ENCODE data around the gene GLG1.
A peak's percentile ranks its signal among the peaks of the same experiment; 100 is the strongest.

Gene GLG1

DNA sequence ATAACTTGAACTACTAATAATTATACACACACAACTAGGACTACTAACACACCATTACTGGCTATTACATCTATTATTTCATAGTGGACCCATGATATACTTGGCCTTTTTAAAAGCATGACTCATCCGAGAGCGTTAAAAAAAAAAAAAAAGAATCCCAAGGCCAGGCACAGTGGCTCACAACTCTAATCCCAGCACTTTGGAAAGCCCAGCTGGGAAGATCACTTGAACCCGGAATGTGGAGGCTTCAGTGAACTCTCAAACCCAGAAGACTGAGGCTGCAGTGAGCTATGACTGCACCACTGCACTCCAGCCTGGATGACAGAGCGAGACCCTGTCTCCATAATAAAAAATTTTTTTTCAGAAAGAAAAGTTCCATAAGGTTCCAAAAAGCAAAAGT lies 3.1 kb downstream of the GLG1 start:
- TF ChIP-seq POLR2AphosphoS5 (IDR thresholded peaks at IDR 0.05; ENCODE audit: low read depth, low read length) (no peak), POU2F2 (IDR thresholded peaks at IDR 0.05; ENCODE audit: low read depth, low read length) (no peak), PAX5 (IDR thresholded peaks at IDR 0.05; ENCODE audit: insufficient read depth, low read length, severe bottlenecking) (no peak), SPI1 (IDR thresholded peaks at IDR 0.05; ENCODE audit: low read depth, low read length) (no peak), POLR2A (IDR thresholded peaks at IDR 0.05; ENCODE audit: low read depth, low read length) (no peak), TAF1 (IDR thresholded peaks at IDR 0.05; ENCODE audit: low read depth, low read length) (no peak)
- FAIRE-seq = no peak
- no peak for DNase-seq (ENCODE audit: insufficient read length, low spot score)

- FAIRE-seq = peak; percentile 58
- peak; percentile 31 for DNase-seq (ENCODE audit: insufficient read length, low spot score)
- peak; percentile 54 for TF ChIP-seq SPI1 (IDR thresholded peaks at IDR 0.05; ENCODE audit: low read depth, low read length)
- no peak for TF ChIP-seq TAF1 (IDR thresholded peaks at IDR 0.05; ENCODE audit: low read depth, low read length)
- no peak for TF ChIP-seq PAX5 (IDR thresholded peaks at IDR 0.05; ENCODE audit: insufficient read depth, low read length, severe bottlenecking)
- TF ChIP-seq POLR2A (IDR thresholded peaks at IDR 0.05; ENCODE audit: low read depth, low read length) = no peak
- no peak for TF ChIP-seq POU2F2 (IDR thresholded peaks at IDR 0.05; ENCODE audit: low read depth, low read length)
- TF ChIP-seq POLR2AphosphoS5 (IDR thresholded peaks at IDR 0.05; ENCODE audit: low read depth, low read length) = no peak
Observed at GRCh38 chr16:74601126-74601871, 5.6 kb downstream of the GLG1 start.

- DNase-seq (ENCODE audit: insufficient read length, low spot score) (no peak), FAIRE-seq (no peak)
- no peak for TF ChIP-seq PAX5 (IDR thresholded peaks at IDR 0.05; ENCODE audit: insufficient read depth, low read length, severe bottlenecking)
- TF ChIP-seq POU2F2 (IDR thresholded peaks at IDR 0.05; ENCODE audit: low read depth, low read length) = no peak
- no peak for TF ChIP-seq TAF1 (IDR thresholded peaks at IDR 0.05; ENCODE audit: low read depth, low read length)
- TF ChIP-seq SPI1 (IDR thresholded peaks at IDR 0.05; ENCODE audit: low read depth, low read length) = no peak
- no peak for TF ChIP-seq POLR2AphosphoS5 (IDR thresholded peaks at IDR 0.05; ENCODE audit: low read depth, low read length)
- no peak for TF ChIP-seq POLR2A (IDR thresholded peaks at IDR 0.05; ENCODE audit: low read depth, low read length)
Observed at GRCh38 chr16:74596586-74596985, 10.3 kb downstream of the GLG1 start.

DNA sequence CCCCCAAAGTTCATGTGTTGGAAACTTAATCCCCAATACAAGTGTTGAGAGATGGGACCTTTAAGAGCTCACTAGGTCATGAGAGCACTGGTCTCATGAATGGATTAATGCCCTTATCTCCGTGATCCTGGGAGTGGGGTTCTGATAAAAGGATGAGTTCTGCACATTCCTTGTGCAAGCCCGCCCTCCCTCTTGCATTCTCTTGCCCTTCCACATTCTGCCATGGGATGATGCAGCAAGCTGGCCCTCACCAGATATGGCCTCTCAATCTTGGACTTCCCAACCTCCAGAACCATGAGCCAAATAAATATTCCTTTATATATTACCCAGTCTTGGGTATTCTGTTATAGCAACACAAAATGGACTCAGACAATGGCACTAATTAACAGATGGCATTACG lies 14.1 kb downstream of the GLG1 start:
- no peak for FAIRE-seq
- no peak for DNase-seq (ENCODE audit: insufficient read length, low spot score)
- TF ChIP-seq POU2F2 (IDR thresholded peaks at IDR 0.05; ENCODE audit: low read depth, low read length) (no peak), SPI1 (IDR thresholded peaks at IDR 0.05; ENCODE audit: low read depth, low read length) (no peak), TAF1 (IDR thresholded peaks at IDR 0.05; ENCODE audit: low read depth, low read length) (no peak), PAX5 (IDR thresholded peaks at IDR 0.05; ENCODE audit: insufficient read depth, low read length, severe bottlenecking) (no peak), POLR2A (IDR thresholded peaks at IDR 0.05; ENCODE audit: low read depth, low read length) (no peak), POLR2AphosphoS5 (IDR thresholded peaks at IDR 0.05; ENCODE audit: low read depth, low read length) (no peak)

GRCh38 chr16:74591876-74592650 lies 14.9 kb downstream of the GLG1 start:
- FAIRE-seq = no peak
- DNase-seq (ENCODE audit: insufficient read length, low spot score) = no peak

GRCh38 chr16:74586948-74587347 lies 20.0 kb downstream of the GLG1 start:
- no peak for FAIRE-seq
- no peak for DNase-seq (ENCODE audit: insufficient read length, low spot score)
- TF ChIP-seq SPI1 (IDR thresholded peaks at IDR 0.05; ENCODE audit: low read depth, low read length) (no peak), TAF1 (IDR thresholded peaks at IDR 0.05; ENCODE audit: low read depth, low read length) (no peak), POLR2AphosphoS5 (IDR thresholded peaks at IDR 0.05; ENCODE audit: low read depth, low read length) (no peak), PAX5 (IDR thresholded peaks at IDR 0.05; ENCODE audit: insufficient read depth, low read length, severe bottlenecking) (no peak), POU2F2 (IDR thresholded peaks at IDR 0.05; ENCODE audit: low read depth, low read length) (no peak), POLR2A (IDR thresholded peaks at IDR 0.05; ENCODE audit: low read depth, low read length) (no peak)

More at GRCh38 chr16:74591876-74592650, 14.9 kb downstream of the GLG1 start:
- TF ChIP-seq PAX5 (IDR thresholded peaks at IDR 0.05; ENCODE audit: insufficient read depth, low read length, severe bottlenecking) (no peak), POLR2A (IDR thresholded peaks at IDR 0.05; ENCODE audit: low read depth, low read length) (no peak), POLR2AphosphoS5 (IDR thresholded peaks at IDR 0.05; ENCODE audit: low read depth, low read length) (no peak)

DNA sequence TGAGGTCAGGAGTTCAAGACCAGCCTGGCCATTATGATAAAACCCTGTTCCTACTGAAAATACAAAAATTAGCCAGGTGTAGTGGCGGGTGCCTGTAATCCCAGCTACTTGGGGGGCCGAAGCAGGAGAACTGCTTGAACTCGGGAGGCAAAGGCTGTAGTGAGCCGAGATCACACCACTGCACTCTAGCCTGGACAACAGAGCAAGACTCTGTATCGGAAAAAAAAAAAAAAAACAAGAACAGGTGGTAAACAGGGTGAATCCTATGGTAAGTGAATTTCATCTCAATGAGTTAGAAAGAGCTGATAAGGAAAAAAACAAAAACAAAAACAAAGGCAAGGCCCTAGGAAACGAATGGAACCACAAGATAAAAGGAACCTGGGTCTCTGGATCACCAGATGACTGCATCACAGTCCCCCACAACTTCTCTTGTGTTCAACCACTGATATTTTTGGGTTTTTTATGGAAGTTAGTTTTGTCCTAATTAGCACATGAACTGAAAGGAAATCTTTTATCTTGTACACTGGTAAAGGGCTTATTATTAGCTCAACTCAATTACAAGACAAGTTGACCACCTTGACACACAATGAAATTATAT lies 21.0 kb downstream of the GLG1 start:
- TF ChIP-seq PAX5 (IDR thresholded peaks at IDR 0.05; ENCODE audit: insufficient read depth, low read length, severe bottlenecking) (no peak), POU2F2 (IDR thresholded peaks at IDR 0.05; ENCODE audit: low read depth, low read length) (no peak), POLR2AphosphoS5 (IDR thresholded peaks at IDR 0.05; ENCODE audit: low read depth, low read length) (no peak), TAF1 (IDR thresholded peaks at IDR 0.05; ENCODE audit: low read depth, low read length) (no peak), POLR2A (IDR thresholded peaks at IDR 0.05; ENCODE audit: low read depth, low read length) (no peak), SPI1 (IDR thresholded peaks at IDR 0.05; ENCODE audit: low read depth, low read length) (no peak)
- FAIRE-seq (no peak), DNase-seq (ENCODE audit: insufficient read length, low spot score) (no peak)

GRCh38 chr16:74583926-74584666 lies 22.8 kb downstream of the GLG1 start:
- no peak for FAIRE-seq

DNA sequence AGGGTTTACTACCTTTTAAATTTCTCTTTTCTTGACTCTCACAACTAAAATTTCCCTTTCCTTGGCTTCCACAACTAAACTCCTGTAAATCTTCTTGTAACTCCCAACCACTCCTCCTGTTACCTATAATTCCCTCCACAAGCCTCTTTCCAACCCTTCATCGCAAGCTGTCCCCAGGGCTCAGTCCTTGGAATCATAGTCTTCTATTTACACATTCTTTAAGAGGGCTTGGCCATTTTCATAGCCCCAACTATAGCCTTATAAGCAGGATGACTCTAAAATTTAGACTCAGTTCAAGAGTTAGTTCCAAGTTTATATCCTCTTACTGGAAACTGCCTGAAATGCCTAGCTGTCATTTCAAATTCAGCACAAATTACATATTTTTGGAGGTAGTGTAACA lies 23.9 kb downstream of the GLG1 start:
- TF ChIP-seq SPI1 (IDR thresholded peaks at IDR 0.05; ENCODE audit: low read depth, low read length) (no peak), PAX5 (IDR thresholded peaks at IDR 0.05; ENCODE audit: insufficient read depth, low read length, severe bottlenecking) (no peak), TAF1 (IDR thresholded peaks at IDR 0.05; ENCODE audit: low read depth, low read length) (no peak), POLR2A (IDR thresholded peaks at IDR 0.05; ENCODE audit: low read depth, low read length) (no peak), POU2F2 (IDR thresholded peaks at IDR 0.05; ENCODE audit: low read depth, low read length) (no peak), POLR2AphosphoS5 (IDR thresholded peaks at IDR 0.05; ENCODE audit: low read depth, low read length) (no peak)
- FAIRE-seq (no peak), DNase-seq (ENCODE audit: insufficient read length, low spot score) (no peak)

More at GRCh38 chr16:74583926-74584666, 22.8 kb downstream of the GLG1 start:
- TF ChIP-seq PAX5 (IDR thresholded peaks at IDR 0.05; ENCODE audit: insufficient read depth, low read length, severe bottlenecking) = no peak
- DNase-seq (ENCODE audit: insufficient read length, low spot score) = no peak

Data from GM12891 (cell line).